GM04503 (cell line): Measurements from ENCODE around the gene CFB.
"Not testable (repeated sequence)": the region's sequence is repeated elsewhere in the genome, so short reads cannot be mapped to it uniquely, and the experiment has no call there.

Experiments
- DNase-seq: peaks from one replicate; pipeline ENCODE4 v3.0.0-alpha.2; 2012; ENCODE audit warnings: low read depth

Gene CFB

DNA sequence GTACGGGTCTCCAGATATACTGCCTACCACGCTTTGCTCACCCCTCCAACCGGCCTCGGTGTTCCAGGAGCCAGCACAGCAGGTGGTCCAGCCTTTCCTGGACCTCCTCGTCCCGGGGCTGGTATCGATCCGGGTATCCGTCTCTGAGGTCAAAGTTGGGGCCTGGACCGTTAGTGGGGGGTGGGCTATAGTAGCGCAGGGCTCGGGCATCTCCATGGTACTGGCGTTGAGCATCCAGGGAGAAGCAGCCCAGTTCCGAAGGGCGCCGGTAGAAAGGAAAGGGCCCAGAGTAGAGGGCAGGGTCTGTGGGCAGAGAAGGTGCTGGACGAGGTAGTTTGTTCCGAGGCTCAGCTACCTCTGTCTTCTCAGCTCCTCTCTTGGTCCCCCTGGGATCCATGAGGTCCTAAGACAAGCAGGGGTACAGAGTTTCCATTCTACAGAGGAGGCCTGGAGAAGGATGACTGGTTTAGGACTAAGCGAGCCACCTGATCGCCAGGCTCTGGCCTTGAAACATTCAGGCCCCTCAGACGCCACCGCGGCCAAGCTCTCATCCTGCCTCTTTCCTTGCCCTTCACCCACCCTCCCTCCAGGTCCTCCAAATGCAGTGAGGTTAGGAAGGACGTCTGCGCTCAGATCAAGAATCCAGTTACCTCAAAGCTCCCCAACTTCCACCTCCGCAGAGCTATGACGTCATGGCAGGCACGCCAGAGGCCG is 25.5 kb downstream of the CFB start:
- no peak for DNase-seq

DNA sequence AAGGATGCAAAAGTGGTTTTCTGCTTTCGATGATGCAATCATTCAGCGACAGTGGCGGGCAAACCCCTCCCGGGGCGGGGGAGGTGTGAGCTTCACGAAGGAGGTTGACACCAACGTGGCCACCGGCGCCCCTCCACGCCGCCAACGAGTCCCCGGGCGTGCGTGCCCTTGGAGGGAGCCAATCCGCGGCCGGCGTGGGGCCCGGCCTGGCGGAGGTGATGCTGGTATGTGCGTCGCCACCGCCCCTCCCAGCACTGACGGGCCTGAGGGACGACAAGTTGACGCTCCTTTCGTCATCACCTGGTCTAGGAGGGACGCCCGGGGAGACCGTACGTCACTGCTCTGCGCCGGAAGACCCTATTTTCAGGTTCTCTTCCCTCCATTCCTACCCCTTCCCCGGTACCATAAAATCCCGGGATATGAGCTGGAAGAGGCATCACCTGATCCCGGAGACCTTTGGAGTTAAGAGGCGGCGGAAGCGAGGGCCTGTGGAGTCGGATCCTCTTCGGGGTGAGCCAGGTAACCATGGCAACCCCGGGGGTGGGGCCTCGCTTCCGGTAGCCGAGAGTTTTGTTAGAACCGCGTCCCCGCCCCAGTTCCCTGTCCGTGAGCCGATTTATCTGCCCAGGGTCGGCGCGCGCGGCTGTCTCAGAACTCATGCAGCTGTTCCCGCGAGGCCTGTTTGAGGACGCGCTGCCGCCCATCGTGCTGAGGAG is 26.3 kb downstream of the CFB start, which contains the start of gene DXO:
Gene DXO, minus strand, starts transcription at position 146 of the 716 bp plus-strand sequence. CDS start 463 bp downstream, outside the sequence.
- peak; percentile 92 for DNase-seq

DNA sequence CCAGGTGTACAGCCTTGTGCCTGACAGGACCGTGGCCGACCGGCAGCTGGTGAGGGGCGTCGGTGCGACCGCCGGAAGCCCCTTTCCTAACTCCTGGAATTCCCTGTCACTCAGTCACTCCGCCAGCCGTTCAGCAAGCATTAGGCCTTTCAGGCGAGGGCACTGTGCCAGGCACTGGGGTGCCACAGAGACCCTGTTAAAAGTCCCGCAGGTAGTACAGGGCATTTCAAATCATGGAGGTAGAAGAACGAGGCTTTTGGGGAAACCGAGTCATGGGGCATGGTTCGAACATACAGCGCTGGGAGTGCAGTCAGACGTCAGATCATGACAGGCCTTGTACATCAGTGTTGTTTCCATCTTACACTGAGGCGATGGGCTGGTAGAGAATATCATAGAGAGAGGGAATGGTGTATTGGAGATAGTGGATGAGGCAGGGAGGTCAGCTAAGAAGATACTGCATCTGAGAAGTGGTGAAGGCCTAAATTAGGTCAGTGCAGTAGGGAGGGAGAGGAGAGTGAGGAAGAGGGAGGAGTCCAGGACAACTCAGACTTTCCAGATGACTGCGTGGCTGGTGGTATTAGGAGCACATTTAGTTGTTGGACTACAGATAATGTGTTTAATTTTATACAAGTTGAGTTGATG is 26.9 kb downstream of the CFB start:
- no peak for DNase-seq

DNA sequence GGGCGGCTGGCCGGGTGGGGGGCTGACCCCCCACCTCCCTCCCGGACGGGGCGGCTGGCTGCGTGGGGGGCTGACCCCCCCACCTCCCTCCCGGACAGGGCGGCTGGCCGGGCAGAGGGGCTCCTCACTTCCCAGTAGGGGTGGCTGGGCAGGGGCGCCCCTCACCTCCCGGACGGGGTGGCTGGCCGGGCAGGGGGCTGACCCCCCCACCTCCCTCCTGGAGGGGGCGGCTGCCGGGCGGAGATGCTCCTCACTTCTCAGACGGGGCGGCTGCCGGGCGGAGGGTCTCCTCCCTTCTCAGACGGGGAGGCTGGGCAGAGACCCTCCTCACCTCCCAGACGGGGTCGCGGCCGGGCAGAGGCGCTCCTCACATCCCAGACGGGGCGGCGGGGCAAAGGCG is 30.2 kb downstream of the CFB start:
- not testable (repeated sequence) for DNase-seq

DNA sequence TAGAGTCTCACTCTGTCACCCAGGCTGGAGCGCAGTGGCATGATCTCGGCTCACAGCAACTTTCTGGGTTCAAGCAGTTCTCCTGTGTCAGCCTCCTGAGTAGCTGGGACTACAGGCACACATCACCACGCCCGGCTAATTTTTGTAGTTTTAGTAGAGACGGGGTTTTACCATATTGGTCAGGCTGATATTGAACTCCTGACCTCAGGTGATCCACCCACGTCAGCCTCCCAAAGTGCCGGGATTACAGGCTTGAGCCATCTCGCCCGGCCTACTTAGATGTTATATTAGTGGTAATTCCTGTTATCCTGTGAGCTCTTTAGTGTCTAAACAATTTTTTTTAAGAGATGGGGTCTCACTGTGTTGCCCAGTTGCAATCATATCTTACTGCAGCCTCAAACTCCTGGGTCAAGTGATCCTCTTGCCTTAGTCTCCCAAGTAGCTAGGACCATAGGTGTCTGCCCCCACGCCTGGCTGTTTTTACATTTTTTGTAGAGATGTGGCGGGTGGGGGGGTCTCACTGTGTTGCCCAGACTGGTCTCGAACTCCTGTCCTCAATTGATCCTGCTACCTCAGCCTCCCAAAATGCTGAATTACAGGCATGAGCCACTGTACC is 32.0 kb downstream of the CFB start:
- no peak for DNase-seq

DNA sequence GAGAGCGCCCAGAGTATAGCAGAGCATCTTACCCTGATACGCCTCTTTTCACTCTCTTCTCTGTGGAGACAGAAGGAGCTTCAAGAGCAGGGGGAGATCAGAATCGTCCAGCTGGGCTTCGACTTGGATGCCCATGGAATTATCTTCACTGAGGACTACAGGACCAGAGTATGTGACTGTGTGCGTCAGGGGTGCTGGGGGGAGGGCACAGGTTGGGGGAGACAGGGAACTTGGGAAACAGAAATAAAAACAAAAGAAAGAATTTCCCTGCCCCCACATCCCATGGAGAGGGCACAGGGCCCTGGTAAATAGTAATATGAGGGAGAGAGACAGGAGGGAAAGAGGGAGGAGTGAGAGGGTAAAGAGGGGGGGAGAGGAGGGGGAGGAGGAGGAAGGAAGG is 32.9 kb downstream of the CFB start:
- no peak for DNase-seq

DNA sequence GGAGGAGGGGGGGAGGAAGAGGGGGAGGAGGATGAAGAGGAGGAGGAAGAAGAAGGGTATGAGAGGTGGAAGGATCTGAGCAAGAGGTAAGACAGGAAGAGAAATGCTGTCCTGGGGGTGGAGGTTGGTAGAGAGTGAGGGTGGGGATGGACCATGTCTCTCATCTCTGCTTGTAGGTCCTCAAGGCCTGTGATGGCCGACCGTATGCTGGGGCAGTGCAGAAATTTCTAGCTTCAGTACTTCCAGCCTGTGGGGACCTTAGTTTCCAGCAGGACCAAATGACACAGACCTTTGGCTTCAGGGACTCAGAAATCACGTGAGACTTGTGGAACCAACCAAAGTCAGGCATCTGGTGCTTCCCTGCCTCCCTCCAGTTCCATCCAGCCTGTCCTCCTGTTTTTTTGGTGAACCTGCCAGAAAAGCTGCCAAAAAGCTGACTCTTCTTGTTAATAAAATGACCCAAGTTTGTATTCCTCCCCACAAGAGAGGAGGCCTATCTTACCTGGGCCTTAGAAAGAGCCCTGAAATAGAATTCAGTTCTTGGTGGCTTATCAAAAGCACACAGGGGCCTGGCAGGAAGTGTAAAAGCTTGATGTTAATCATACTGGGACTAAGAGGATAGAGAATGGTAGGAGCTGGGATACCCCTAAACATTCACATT is 33.5 kb downstream of the CFB start:
- DNase-seq, result no peak

DNA sequence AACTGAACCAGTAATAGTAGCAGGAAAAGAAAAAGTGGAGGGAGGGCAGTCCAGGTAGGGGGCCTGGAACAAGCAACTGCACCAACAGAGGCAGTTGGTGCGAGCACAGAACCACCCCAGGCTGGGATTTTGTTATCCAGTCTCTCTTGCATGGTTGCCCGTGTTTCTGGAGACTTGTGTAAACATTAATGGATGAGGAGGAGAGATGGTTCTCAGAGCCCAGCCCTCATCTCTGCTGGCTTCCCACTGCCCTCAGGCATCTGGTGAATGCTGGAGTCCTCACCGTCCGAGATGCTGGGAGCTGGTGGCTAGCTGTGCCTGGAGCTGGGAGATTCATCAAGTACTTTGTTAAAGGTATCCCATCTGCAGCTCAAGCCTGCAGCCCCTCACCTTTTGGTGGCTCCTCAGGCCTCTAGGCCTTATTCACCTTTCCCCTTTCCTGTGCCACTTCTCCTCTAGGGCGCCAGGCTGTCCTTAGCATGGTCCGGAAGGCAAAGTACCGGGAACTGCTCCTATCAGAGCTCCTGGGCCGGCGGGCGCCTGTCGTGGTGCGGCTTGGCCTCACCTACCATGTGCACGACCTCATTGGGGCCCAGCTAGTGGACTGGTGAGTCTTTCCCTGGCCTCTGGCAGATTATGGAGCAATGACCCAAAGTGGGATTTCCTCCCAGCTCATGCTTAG is 34.4 kb downstream of the CFB start:
- DNase-seq, result not testable (repeated sequence)

DNA sequence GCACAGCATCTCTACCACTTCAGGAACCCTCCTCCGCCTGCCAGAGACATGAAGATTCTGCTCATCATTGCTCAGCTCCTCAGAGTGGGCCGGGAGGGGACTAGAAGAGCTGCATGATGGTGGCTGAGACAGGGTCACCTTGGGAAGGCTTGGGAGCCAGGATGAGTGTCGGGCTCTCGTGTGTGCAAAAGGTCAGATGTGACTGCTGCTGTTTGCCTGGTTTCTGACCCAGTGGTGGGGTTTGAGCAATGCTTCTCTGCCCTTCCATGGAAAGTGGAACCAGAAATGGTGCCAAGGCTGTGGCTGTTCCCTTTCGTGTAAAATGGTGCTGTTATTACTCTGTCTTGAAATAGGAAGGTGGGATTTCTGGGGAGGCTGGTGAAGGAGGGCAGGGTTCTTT is 35.1 kb downstream of the CFB start:
- DNase-seq, result not testable (repeated sequence)

DNA sequence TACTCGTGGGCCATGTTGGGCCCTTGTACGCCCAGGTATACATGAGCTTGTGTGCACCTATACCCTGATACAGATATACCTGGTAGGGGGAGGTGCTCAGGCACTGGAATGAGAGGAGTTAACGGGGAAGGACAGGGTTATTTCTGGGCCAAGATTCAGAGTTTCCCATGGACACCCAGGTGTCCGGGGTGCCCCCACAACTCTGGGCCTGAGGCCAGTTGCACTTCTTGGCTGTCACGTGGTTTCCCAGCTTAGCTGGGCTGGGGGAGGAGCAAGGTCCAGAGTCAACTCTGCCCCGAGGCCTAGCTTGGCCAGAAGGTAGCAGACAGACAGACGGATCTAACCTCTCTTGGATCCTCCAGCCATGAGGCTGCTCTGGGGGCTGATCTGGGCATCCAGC is 35.8 kb downstream of the CFB start, which contains the start of gene C4A:
Gene C4A, plus strand, starts transcription at position 314 of the 400 bp plus-strand sequence. Its CDS starts 51 bp downstream, at position 365.
- DNase-seq, result not testable (repeated sequence)

DNA sequence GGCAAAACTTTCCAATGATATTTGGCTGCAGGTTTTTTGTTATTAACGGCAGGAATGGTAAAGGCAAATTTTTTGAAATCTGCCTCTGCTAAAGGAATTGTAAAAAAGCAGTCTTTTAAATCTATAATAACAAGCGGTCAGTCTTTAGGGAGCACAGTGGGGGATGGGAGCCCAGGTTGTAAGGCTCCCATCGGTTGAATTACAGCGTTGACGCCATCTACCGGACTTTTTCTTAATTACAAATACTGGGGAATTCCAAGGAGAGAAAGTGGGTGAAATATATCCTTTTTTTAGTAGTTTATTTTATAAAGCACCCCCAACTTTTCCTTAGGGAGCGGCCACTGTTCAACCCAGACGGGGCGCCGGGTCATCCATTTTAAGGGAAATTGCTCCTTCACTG is 43.5 kb downstream of the CFB start:
- DNase-seq, result not testable (repeated sequence)

DNA sequence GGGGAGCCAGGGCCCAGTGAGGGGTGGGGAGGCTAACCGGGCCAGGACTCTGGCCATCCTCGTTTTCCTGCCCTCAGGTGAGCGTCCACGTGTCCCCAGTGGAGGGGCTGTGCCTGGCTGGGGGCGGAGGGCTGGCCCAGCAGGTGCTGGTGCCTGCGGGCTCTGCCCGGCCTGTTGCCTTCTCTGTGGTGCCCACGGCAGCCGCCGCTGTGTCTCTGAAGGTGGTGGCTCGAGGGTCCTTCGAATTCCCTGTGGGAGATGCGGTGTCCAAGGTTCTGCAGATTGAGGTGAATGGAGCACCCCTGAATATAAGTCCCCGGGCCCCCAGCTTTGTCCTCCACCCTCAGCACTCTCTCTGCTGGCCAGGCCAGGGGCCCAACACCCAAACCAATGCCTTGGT is 48.5 kb downstream of the CFB start:
- not testable (repeated sequence) for DNase-seq

DNA sequence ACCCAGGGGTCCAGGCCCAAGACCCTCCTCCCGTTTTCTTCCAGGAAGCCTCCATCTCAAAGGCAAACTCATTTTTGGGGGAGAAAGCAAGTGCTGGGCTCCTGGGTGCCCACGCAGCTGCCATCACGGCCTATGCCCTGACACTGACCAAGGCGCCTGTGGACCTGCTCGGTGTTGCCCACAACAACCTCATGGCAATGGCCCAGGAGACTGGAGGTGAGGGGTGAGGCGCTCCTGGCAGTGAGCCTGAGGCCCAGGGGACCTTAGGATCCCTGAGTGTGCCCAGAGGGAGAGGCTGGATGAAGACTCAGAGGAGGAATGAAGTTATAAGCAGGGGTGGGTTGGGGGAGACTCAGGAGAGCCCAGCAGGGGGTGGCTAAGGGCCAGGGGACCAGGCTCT is 50.5 kb downstream of the CFB start:
- DNase-seq, result not testable (repeated sequence)
